HepG2 (cell line): ENCODE results near the gene EGFR. TPM values are rescaled to one million over a fixed set of nuclear protein-coding genes. Genes with fewer than 3 reads are reported as not detected.

Experiments used
- ATAC-seq: fragments of 200-7000 bp; cut with Tn5 transposase; 3 replicates; pipeline ENCODE4 v1.9.1; 2020; ENCODE audit warnings: mild to moderate bottlenecking, moderate library complexity
- BruUV-seq: library from RNA; stranded (reverse); fragments of 400-500 nt; replicated peaks from 2 replicates; lab custom pipeline; 2021; lab: Mats Ljungman, UMichigan
- CTCF ChIA-PET: fragments of 300-600 bp; formaldehyde crosslinking; extraction: SDS; loops from one replicate; lab custom pipeline; 2021; ENCODE audit warnings: low total read pairs, inconsistent platforms, low intra/inter-chr PET ratio; lab: Yijun Ruan, JAX
- POLR2A ChIA-PET: fragments of 350-600 bp; sonication (Branson Sonifier 250); formaldehyde crosslinking; loops from one replicate; lab custom pipeline; 2020; ENCODE audit warnings: antibody characterized with exemption, inconsistent platforms; lab: Yijun Ruan, JAX
- DNase-seq: peaks from one replicate; pipeline ENCODE4 v3.0.0-alpha.2; 2015; ENCODE audit warnings: low spot score
- FAIRE-seq: peaks from 3 replicates; lab custom pipeline; 2011; peaks lifted over from hg19 to GRCh38; lab: Jason Lieb, UNC
- H2AFZ ChIP-seq: one replicate; pipeline ENCODE4 v1.6.1; 2011; ENCODE audit warnings: low read length, inconsistent platforms
- H3K27ac ChIP-seq: fragments of 300-600 bp; 3 replicates; pipeline ENCODE4 v1.8.0; 2011; ENCODE audit warnings: mixed run types, mild to moderate bottlenecking, mixed read lengths, low read length, inconsistent platforms; ENCODE audit not compliant: insufficient read depth; ENCODE audit errors: extremely low read length
- H3K27me3 ChIP-seq, 2 experiments: fragments of 200-600 bp in 1 of 2; 2 replicates in 1 of 2; 3 replicates in 1 of 2; pipeline versions ENCODE4 v1.6.0 to v1.8.0; 2011; ENCODE audit warnings: low read length in 2 of 2, mild to moderate bottlenecking in 2 of 2, moderate library complexity in 2 of 2, inconsistent platforms in 1 of 2; ENCODE audit not compliant: insufficient read depth in 2 of 2, control insufficient read depth in 1 of 2
- H3K36me3 ChIP-seq, 2 experiments: fragments of 200-600 bp in 1 of 2; replicated peaks in 1 of 2; 2 replicates in 1 of 2; 3 replicates in 1 of 2; pipeline versions ENCODE4 v1.5.1 to v1.8.0; 2011; ENCODE audit warnings: low read length in 2 of 2, inconsistent platforms in 1 of 2; ENCODE audit not compliant: insufficient read depth in 2 of 2, control insufficient read depth in 1 of 2
- H3K4me1 ChIP-seq: 2 replicates; pipeline ENCODE4 v1.5.1; 2012; ENCODE audit warnings: low read length, inconsistent platforms; ENCODE audit not compliant: insufficient read depth
- H3K4me2 ChIP-seq: 2 replicates; pipeline ENCODE4 v1.6.0; 2011; ENCODE audit warnings: low read depth, low read length, inconsistent platforms
- H3K4me3 ChIP-seq, 3 experiments: fragments of 200-600 bp in 1 of 3; sonication (generic), shearing (Covaris generic) in 1 of 3; replicated peaks in 1 of 3; 2 replicates each; pipeline ENCODE4 v1.5.1; 2011 to 2016; ENCODE audit warnings: low read length in 3 of 3, inconsistent platforms in 2 of 3, low read depth in 2 of 3, mild to moderate bottlenecking in 2 of 3, control low read depth in 1 of 3, mixed read lengths in 1 of 3; ENCODE audit not compliant: insufficient read depth in 1 of 3
- H3K79me2 ChIP-seq: one replicate; pipeline ENCODE4 v1.6.1; 2011; ENCODE audit warnings: low read length, inconsistent platforms; ENCODE audit not compliant: insufficient read depth
- H3K9ac ChIP-seq: 2 replicates; pipeline ENCODE4 v1.6.0; 2011; ENCODE audit warnings: mild to moderate bottlenecking, low read depth, low read length, inconsistent platforms; ENCODE audit not compliant: insufficient read depth
- H3K9me3 ChIP-seq: 2 replicates; pipeline ENCODE4 v1.5.1; 2012; ENCODE audit warnings: mild to moderate bottlenecking, low read length
- H4K20me1 ChIP-seq: 2 replicates; pipeline ENCODE4 v1.6.0; 2011; ENCODE audit warnings: inconsistent platforms, mild to moderate bottlenecking, low read length, moderate library complexity; ENCODE audit not compliant: insufficient read depth
- ASH2L ChIP-seq: fragments of 300-600, 200-600 bp; sonication (generic); IDR thresholded peaks from 2 replicates; pipeline ENCODE4 v1.7.0; 2017; ENCODE audit warnings: low read depth, mild to moderate bottlenecking, moderate library complexity, mixed read lengths, low read length; ENCODE audit not compliant: insufficient read length
- HNRNPL ChIP-seq: fragments of 200-400 bp; formaldehyde crosslinking; IDR thresholded peaks from 2 replicates; pipeline ENCODE4 v1.6.1; 2017; ENCODE audit warnings: mild to moderate bottlenecking, low read depth, low read length
- HOXA7 ChIP-seq: sonication (generic); formaldehyde crosslinking; IDR thresholded peaks from 2 replicates; pipeline ENCODE4 v1.8.1; 2022; ENCODE audit warnings: mild to moderate bottlenecking, missing genetic modification reagents, moderate library complexity
- MAFF ChIP-seq: IDR thresholded peaks from 2 replicates; pipeline ENCODE4 v1.6.1; 2011; ENCODE audit warnings: low read depth, low read length, improper control_type of control experiment
- MAFG ChIP-seq: sonication (generic); formaldehyde crosslinking; IDR thresholded peaks from 2 replicates; pipeline ENCODE4 v1.5.1; 2020; ENCODE audit warnings: mild to moderate bottlenecking, missing genetic modification reagents
- PAF1 ChIP-seq: IDR thresholded peaks from 2 replicates; pipeline ENCODE4 v1.6.1; 2016; ENCODE audit warnings: missing genetic modification reagents, missing compliant biosample characterization
- RFX5 ChIP-seq: IDR thresholded peaks from 2 replicates; pipeline ENCODE4 v1.6.1; 2011; ENCODE audit warnings: low read depth, low read length, improper control_type of control experiment
- SP5 ChIP-seq: IDR thresholded peaks from 2 replicates; pipeline ENCODE4 v1.6.1; 2016; ENCODE audit warnings: low read depth, borderline replicate concordance
- ZFP41 ChIP-seq: sonication (generic); formaldehyde crosslinking; IDR thresholded peaks from 2 replicates; pipeline ENCODE4 v1.4.0; 2020; ENCODE audit warnings: mild to moderate bottlenecking, missing genetic modification reagents, borderline replicate concordance
- ZFX ChIP-seq: sonication (generic); formaldehyde crosslinking; IDR thresholded peaks from 2 replicates; pipeline ENCODE4 v1.4.0; 2020; ENCODE audit warnings: mild to moderate bottlenecking, low read depth, missing genetic modification reagents, moderate library complexity
- ZIK1 ChIP-seq: sonication (generic); formaldehyde crosslinking; IDR thresholded peaks from 2 replicates; pipeline ENCODE4 v1.5.0; 2020; ENCODE audit warnings: mild to moderate bottlenecking, low read depth, missing genetic modification reagents, borderline replicate concordance
- ZNF468 ChIP-seq: sonication (generic); formaldehyde crosslinking; IDR thresholded peaks from 2 replicates; pipeline ENCODE4 v1.8.0; 2022; ENCODE audit warnings: mild to moderate bottlenecking, moderate library complexity, missing genetic modification reagents
- ZNF557 ChIP-seq: sonication (generic); formaldehyde crosslinking; IDR thresholded peaks from 2 replicates; pipeline ENCODE4 v1.4.0; 2020; ENCODE audit warnings: missing genetic modification reagents
- ZSCAN20 ChIP-seq: sonication (generic); formaldehyde crosslinking; IDR thresholded peaks from 2 replicates; pipeline ENCODE4 v1.4.0; 2020; ENCODE audit warnings: missing genetic modification reagents, mild to moderate bottlenecking, borderline replicate concordance
- WGBS: methylation state at CpG from one replicate; pipeline ENCODE4 v1.1.6; 2017; ENCODE audit warnings: low lambda C conversion rate; 5-methylcytosine and 5-hydroxymethylcytosine counted together
- in situ Hi-C: cut with HindIII; loops from 2 replicates; pipeline ENCODE4 v1.10.0; 2017; ENCODE audit warnings: low pct_unique_long_range_greater_than_20kb; ENCODE audit not compliant: extremely low pct_ligation_motif_present
- intact Hi-C: fragments of 100-400 bp; cut with micrococcal nuclease; formaldehyde crosslinking; loops from one replicate; pipeline ENCODE4 v1.10.0; 2022; ENCODE audit not compliant: unreplicated experiment
- polyA plus RNA-seq, 8 experiments: library from polyadenylated mRNA; depleted of rRNA in 3 of 8; stranded (reverse) in 7 of 8; unstranded in 1 of 8; fragments of >200 nt; fragmentation: Illumina TruSeq in 4 of 8; extraction: Trizol in 4 of 8; gene quantifications; 2 replicates each; pipeline versions ENCODE4 v1.2.1 to v1.2.3, GENCODE V29; 2011 to 2016; ENCODE audit warnings: low read depth in 4 of 8, missing spikeins in 1 of 8, mixed read lengths in 1 of 8; ENCODE audit not compliant: insufficient read depth in 1 of 8
- total RNA-seq, 5 experiments: library from RNA; depleted of rRNA; stranded (reverse); fragments of >200 nt; fragmentation: Illumina TruSeq; extraction: Trizol; gene quantifications; 2 replicates each; pipeline ENCODE4 v1.2.3, GENCODE V29; 2016; ENCODE audit warnings: low read depth in 1 of 5
- TF ChIP-seq, protein P1 (sequence below), 2 experiments: sonication (generic) in 1 of 2; formaldehyde crosslinking in 1 of 2; IDR thresholded peaks; 2 replicates each; pipeline versions ENCODE4 v1.5.1 to v1.6.1; 2011 to 2020; ENCODE audit warnings: borderline replicate concordance in 1 of 2, low read depth in 1 of 2, low read length in 1 of 2, mild to moderate bottlenecking in 1 of 2, missing genetic modification reagents in 1 of 2, moderate library complexity in 1 of 2
- TF ChIP-seq, protein P2 (sequence below): IDR thresholded peaks from 2 replicates; pipeline ENCODE4 v1.6.1; 2012; ENCODE audit warnings: low read length, improper control_type of control experiment
- TF ChIP-seq, protein P3 (sequence below): sonication (generic); formaldehyde crosslinking; IDR thresholded peaks from 2 replicates; pipeline ENCODE4 v1.5.0; 2020; ENCODE audit warnings: mild to moderate bottlenecking, missing genetic modification reagents

The EGFR gene
- total and polyA plus RNA-seq, 2 of the 13 experiments (the other 11 are each of a cell fraction or from before 2014, with no cell fraction given) = 7.0 to 10.0 TPM

DNA sequence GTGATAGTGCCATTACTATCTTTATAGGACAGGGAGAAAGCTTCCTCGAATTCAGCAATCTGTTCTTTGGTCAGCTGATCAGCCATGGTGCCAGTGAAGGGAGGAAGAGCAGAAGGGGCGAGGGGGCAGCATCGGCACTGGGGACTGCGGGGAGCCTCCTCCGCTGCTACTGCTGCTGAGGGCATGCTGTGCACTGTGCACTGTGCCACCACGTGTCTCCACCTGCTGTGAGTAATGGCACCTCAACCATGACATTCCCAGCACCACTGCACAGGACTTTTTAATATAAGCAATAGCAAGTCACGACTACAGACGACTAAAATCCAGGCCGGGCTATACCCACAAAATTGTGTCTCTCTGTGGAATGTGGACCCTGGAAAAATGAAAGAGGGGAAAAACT, 241.4 kb downstream of the EGFR start:
- no peak for ATAC-seq
- H3K4me1 ChIP-seq = peaks cover 7% of the 10 kb centered on the region
- TF ChIP-seq PAF1 (no peak), SP5 (CRISPR knock-in tag) (no peak), HOXA7 (CRISPR knock-in tag) (no peak), RFX5 (no peak), ZNF468 (CRISPR knock-in tag) (no peak), ZIK1 (CRISPR knock-in tag) (no peak), HNRNPL (no peak), ZFP41 (CRISPR knock-in tag) (no peak), ASH2L (no peak), ZNF557 (CRISPR knock-in tag) (no peak), MAFF (no peak), ZFX (no peak), ZSCAN20 (CRISPR knock-in tag) (no peak), MAFG (CRISPR knock-in tag) (no peak)
- TF ChIP-seq, protein P1, sequence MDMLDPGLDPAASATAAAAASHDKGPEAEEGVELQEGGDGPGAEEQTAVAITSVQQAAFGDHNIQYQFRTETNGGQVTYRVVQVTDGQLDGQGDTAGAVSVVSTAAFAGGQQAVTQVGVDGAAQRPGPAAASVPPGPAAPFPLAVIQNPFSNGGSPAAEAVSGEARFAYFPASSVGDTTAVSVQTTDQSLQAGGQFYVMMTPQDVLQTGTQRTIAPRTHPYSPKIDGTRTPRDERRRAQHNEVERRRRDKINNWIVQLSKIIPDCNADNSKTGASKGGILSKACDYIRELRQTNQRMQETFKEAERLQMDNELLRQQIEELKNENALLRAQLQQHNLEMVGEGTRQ (IDR thresholded peaks at IDR 0.05; ENCODE audit: low read depth, low read length) = no peak
- TF ChIP-seq, protein P1 (CRISPR knock-in tag; IDR thresholded peaks at IDR 0.05; ENCODE audit: borderline replicate concordance) = no peak
- TF ChIP-seq, protein P2, sequence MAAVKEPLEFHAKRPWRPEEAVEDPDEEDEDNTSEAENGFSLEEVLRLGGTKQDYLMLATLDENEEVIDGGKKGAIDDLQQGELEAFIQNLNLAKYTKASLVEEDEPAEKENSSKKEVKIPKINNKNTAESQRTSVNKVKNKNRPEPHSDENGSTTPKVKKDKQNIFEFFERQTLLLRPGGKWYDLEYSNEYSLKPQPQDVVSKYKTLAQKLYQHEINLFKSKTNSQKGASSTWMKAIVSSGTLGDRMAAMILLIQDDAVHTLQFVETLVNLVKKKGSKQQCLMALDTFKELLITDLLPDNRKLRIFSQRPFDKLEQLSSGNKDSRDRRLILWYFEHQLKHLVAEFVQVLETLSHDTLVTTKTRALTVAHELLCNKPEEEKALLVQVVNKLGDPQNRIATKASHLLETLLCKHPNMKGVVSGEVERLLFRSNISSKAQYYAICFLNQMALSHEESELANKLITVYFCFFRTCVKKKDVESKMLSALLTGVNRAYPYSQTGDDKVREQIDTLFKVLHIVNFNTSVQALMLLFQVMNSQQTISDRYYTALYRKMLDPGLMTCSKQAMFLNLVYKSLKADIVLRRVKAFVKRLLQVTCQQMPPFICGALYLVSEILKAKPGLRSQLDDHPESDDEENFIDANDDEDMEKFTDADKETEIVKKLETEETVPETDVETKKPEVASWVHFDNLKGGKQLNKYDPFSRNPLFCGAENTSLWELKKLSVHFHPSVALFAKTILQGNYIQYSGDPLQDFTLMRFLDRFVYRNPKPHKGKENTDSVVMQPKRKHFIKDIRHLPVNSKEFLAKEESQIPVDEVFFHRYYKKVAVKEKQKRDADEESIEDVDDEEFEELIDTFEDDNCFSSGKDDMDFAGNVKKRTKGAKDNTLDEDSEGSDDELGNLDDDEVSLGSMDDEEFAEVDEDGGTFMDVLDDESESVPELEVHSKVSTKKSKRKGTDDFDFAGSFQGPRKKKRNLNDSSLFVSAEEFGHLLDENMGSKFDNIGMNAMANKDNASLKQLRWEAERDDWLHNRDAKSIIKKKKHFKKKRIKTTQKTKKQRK = no peak
- TF ChIP-seq, protein P3, sequence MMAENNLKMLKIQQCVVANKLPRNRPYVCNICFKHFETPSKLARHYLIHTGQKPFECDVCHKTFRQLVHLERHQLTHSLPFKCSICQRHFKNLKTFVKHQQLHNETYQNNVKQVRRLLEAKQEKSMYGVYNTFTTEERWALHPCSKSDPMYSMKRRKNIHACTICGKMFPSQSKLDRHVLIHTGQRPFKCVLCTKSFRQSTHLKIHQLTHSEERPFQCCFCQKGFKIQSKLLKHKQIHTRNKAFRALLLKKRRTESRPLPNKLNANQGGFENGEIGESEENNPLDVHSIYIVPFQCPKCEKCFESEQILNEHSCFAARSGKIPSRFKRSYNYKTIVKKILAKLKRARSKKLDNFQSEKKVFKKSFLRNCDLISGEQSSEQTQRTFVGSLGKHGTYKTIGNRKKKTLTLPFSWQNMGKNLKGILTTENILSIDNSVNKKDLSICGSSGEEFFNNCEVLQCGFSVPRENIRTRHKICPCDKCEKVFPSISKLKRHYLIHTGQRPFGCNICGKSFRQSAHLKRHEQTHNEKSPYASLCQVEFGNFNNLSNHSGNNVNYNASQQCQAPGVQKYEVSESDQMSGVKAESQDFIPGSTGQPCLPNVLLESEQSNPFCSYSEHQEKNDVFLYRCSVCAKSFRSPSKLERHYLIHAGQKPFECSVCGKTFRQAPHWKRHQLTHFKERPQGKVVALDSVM (CRISPR knock-in tag) = no peak
- TF ChIP-seq, all 625 proteins: peak for 0
- ChIA-PET CTCF (no interaction called here), POLR2A (no interaction called here)
- H2AFZ ChIP-seq = no peak overlapping the region
- no peaks in the 10 kb centered on the region for H3K79me2 ChIP-seq
- H3K36me3 ChIP-seq = no peaks in the 10 kb centered on the region
- intact Hi-C loops = no loop called here
- no peak for FAIRE-seq
- H3K4me2 ChIP-seq = no peak overlapping the region
- H4K20me1 ChIP-seq = no peaks in the 10 kb centered on the region
- WGBS = 64% methylated on average over 8 of the region's 9 CpGs
- H3K4me3 ChIP-seq = no peak overlapping the region
- no peak for DNase-seq
- no peaks in the 10 kb centered on the region for H3K9me3 ChIP-seq
- H3K27me3 ChIP-seq = peaks cover 0 to 10% of the 10 kb centered on the region in 2 experiments; a peak in 2 of 5 replicates
- no TSS peak for BruUV-seq
- no peak overlapping the region for H3K9ac ChIP-seq
- no peak overlapping the region for H3K27ac ChIP-seq
- in situ Hi-C loops = no loop called here
